RPMI7951 (cell line): ENCODE data around the gene DHX36. TPM values are rescaled to one million over a fixed set of nuclear protein-coding genes. Genes with fewer than 3 reads are reported as not detected.
A peak's percentile ranks its signal among the peaks of the same experiment; 100 is the strongest.

Experiments used
- DNase-seq: peaks from one replicate; pipeline ENCODE4 v3.0.0-alpha.2; 2012; ENCODE audit warnings: low read depth
- total RNA-seq: library from RNA; depleted of rRNA; stranded (reverse); fragments of >200 nt; shearing (Covaris generic); gene quantifications from 2 replicates; pipeline ENCODE4 v1.2.3, GENCODE V29; 2014

The DHX36 gene
- total RNA-seq, 1 experiment from 2014 or later = 44.5 TPM

- DNase-seq = no peak
These were observed 44.1 kb downstream of the DHX36 start for GRCh38 chr3:154280161-154280560.

GRCh38 chr3:154275965-154276364 lies 48.3 kb downstream of the DHX36 start:
- no peak for DNase-seq

- no peak for DNase-seq
These were observed 49.0 kb downstream of the DHX36 start for GRCh38 chr3:154275292-154275691.

GRCh38 chr3:154274348-154274747 lies 49.9 kb downstream of the DHX36 start:
- DNase-seq = no peak

- no peak for DNase-seq
These were observed 50.9 kb downstream of the DHX36 start for GRCh38 chr3:154273381-154273780.

- no peak for DNase-seq
These were observed 69.8 kb downstream of the DHX36 start for GRCh38 chr3:154254527-154254926.

GRCh38 chr3:154252759-154253638 lies 71.3 kb downstream of the DHX36 start:
- DNase-seq = peak; percentile 75

GRCh38 chr3:154251610-154252009 lies 72.7 kb downstream of the DHX36 start:
- no peak for DNase-seq

- DNase-seq = peak; percentile 31
These were observed 74.0 kb downstream of the DHX36 start for GRCh38 chr3:154250291-154250690.

- peak; percentile 21 for DNase-seq
These were observed 76.4 kb downstream of the DHX36 start for GRCh38 chr3:154247806-154248415.

GRCh38 chr3:154244644-154245043 lies 79.6 kb downstream of the DHX36 start:
- peak; percentile 21 for DNase-seq

GRCh38 chr3:154243353-154243752 lies 80.9 kb downstream of the DHX36 start:
- DNase-seq = peak; percentile 20

GRCh38 chr3:154242766-154243165 lies 81.5 kb downstream of the DHX36 start:
- DNase-seq = no peak

- DNase-seq = no peak
These were observed 82.8 kb downstream of the DHX36 start for GRCh38 chr3:154241496-154241895.

- no peak for DNase-seq
These were observed 84.1 kb downstream of the DHX36 start for GRCh38 chr3:154240235-154240634.

- DNase-seq = no peak
These were observed 88.0 kb downstream of the DHX36 start for GRCh38 chr3:154236331-154236730.

- no peak for DNase-seq
These were observed 89.0 kb downstream of the DHX36 start for GRCh38 chr3:154235330-154235729.

GRCh38 chr3:154229217-154229590 lies 95.1 kb downstream of the DHX36 start:
- DNase-seq = no peak

- no peak for DNase-seq
These were observed 95.6 kb downstream of the DHX36 start for GRCh38 chr3:154228561-154229216.

GRCh38 chr3:154227531-154227930 lies 96.8 kb downstream of the DHX36 start:
- no peak for DNase-seq

- no peak for DNase-seq
These were observed 98.8 kb downstream of the DHX36 start for GRCh38 chr3:154225536-154225935.

- DNase-seq = no peak
These were observed 99.4 kb downstream of the DHX36 start for GRCh38 chr3:154224866-154225265.

- no peak for DNase-seq
These were observed 99.9 kb downstream of the DHX36 start for GRCh38 chr3:154224366-154224765.
